HEK293 (cell line): ENCODE data around the gene CTBP2.

Experiments
- CTCF ChIA-PET: fragments of 350-600 bp; formaldehyde crosslinking; extraction: SDS; loops from one replicate; lab custom pipeline; 2021; ENCODE audit warnings: antibody characterized with exemption; lab: Yijun Ruan, JAX
- POLR2A ChIA-PET: fragments of 300-600 bp; formaldehyde crosslinking; extraction: SDS; loops from one replicate; lab custom pipeline; 2020; ENCODE audit warnings: antibody characterized with exemption, inconsistent platforms; lab: Yijun Ruan, JAX
- H3K27ac ChIP-seq: fragments of 200-500 bp; sonication (Bioruptor generic); 2 replicates; pipeline ENCODE4 v1.5.1; 2014; ENCODE audit warnings: low read depth, low read length, control low read depth, inconsistent platforms; ENCODE audit errors: extremely low read depth
- H3K36me3 ChIP-seq, 2 experiments: fragments of 200-500 bp in 1 of 2; sonication (Bioruptor generic) in 1 of 2; 1 replicate in 1 of 2; 2 replicates in 1 of 2; pipeline ENCODE4 v1.5.1; 2014 to 2017; ENCODE audit warnings: inconsistent platforms in 2 of 2, low read length in 2 of 2; ENCODE audit not compliant: control insufficient read depth in 2 of 2, insufficient read depth in 1 of 2
- H3K4me1 ChIP-seq: fragments of 200-500 bp; sonication (Bioruptor generic); 2 replicates; pipeline ENCODE4 v1.5.1; 2014; ENCODE audit warnings: mild to moderate bottlenecking, low read length, inconsistent platforms; ENCODE audit not compliant: control insufficient read depth, insufficient read depth
- H3K4me3 ChIP-seq: 2 replicates; pipeline ENCODE4 v1.5.1; 2011; ENCODE audit warnings: low read depth, mild to moderate bottlenecking, control low read depth, low read length, moderate library complexity
- H3K9me3 ChIP-seq: fragments of 200-500 bp; sonication (Bioruptor generic); 2 replicates; pipeline ENCODE4 v1.5.1; 2014; ENCODE audit warnings: low read depth, low read length, inconsistent platforms; ENCODE audit not compliant: control insufficient read depth, insufficient read depth
- FEZF1 ChIP-seq: fragments of 450-650 bp; formaldehyde crosslinking; IDR thresholded peaks from 2 replicates; pipeline ENCODE4 v1.5.1; 2016; ENCODE audit warnings: missing biosample characterization, missing genetic modification characterization
- IKZF3 ChIP-seq: fragments of 450-650 bp; IDR thresholded peaks from 2 replicates; pipeline ENCODE4 v1.5.0; 2018; ENCODE audit warnings: missing biosample characterization, mild to moderate bottlenecking, missing genetic modification characterization, moderate library complexity
- KLF8 ChIP-seq: fragments of 450-650 bp; formaldehyde crosslinking; IDR thresholded peaks from 2 replicates; pipeline ENCODE4 v1.5.1; 2016; ENCODE audit warnings: missing biosample characterization, missing genetic modification characterization
- MZF1 ChIP-seq: fragments of 450-650 bp; formaldehyde crosslinking; IDR thresholded peaks from 2 replicates; pipeline ENCODE4 v1.5.1; 2017; ENCODE audit warnings: missing biosample characterization, missing genetic modification characterization, borderline replicate concordance
- ZBTB20 ChIP-seq: fragments of 450-650 bp; formaldehyde crosslinking; IDR thresholded peaks from 2 replicates; pipeline ENCODE4 v1.5.1; 2016; ENCODE audit warnings: missing biosample characterization, missing genetic modification characterization
- ZBTB6 ChIP-seq: fragments of 450-650 bp; formaldehyde crosslinking; IDR thresholded peaks from 2 replicates; pipeline ENCODE4 v1.5.1; 2017; ENCODE audit warnings: missing biosample characterization, missing genetic modification characterization
- ZFHX2 ChIP-seq: fragments of 450-650 bp; formaldehyde crosslinking; conservative IDR thresholded peaks from 2 replicates; pipeline ENCODE4 v1.5.1; 2016; ENCODE audit warnings: missing biosample characterization, missing genetic modification characterization
- ZNF138 ChIP-seq: fragments of 450-650 bp; formaldehyde crosslinking; IDR thresholded peaks from 2 replicates; pipeline ENCODE4 v1.5.1; 2016; ENCODE audit warnings: missing biosample characterization, missing genetic modification characterization, borderline replicate concordance
- ZNF157 ChIP-seq: fragments of 450-650 bp; formaldehyde crosslinking; IDR thresholded peaks from 2 replicates; pipeline ENCODE4 v1.5.1; 2016; ENCODE audit warnings: missing biosample characterization, missing genetic modification characterization
- ZNF248 ChIP-seq: fragments of 450-650 bp; formaldehyde crosslinking; IDR thresholded peaks from 2 replicates; pipeline ENCODE4 v1.5.1; 2017; ENCODE audit warnings: missing biosample characterization, missing genetic modification characterization
- ZNF26 ChIP-seq: fragments of 450-650 bp; formaldehyde crosslinking; IDR thresholded peaks from 2 replicates; pipeline ENCODE4 v1.5.1; 2016; ENCODE audit warnings: missing biosample characterization, missing genetic modification characterization
- ZNF324 ChIP-seq: fragments of 450-650 bp; formaldehyde crosslinking; IDR thresholded peaks from 2 replicates; pipeline ENCODE4 v1.5.1; 2016; ENCODE audit warnings: missing biosample characterization, missing genetic modification characterization
- ZNF548 ChIP-seq: fragments of 450-650 bp; formaldehyde crosslinking; IDR thresholded peaks from 2 replicates; pipeline ENCODE4 v1.5.1; 2016; ENCODE audit warnings: missing biosample characterization, missing genetic modification characterization
- ZNF692 ChIP-seq: fragments of 450-650 bp; formaldehyde crosslinking; IDR thresholded peaks from 2 replicates; pipeline ENCODE4 v1.5.1; 2016; ENCODE audit warnings: missing biosample characterization, missing genetic modification characterization
- ZSCAN16 ChIP-seq: fragments of 450-650 bp; formaldehyde crosslinking; IDR thresholded peaks from 2 replicates; pipeline ENCODE4 v1.5.1; 2016; ENCODE audit warnings: missing biosample characterization, missing genetic modification characterization
- ZSCAN4 ChIP-seq: fragments of 450-650 bp; formaldehyde crosslinking; IDR thresholded peaks from 2 replicates; pipeline ENCODE4 v1.5.1; 2017; ENCODE audit warnings: missing biosample characterization, missing genetic modification characterization

Gene CTBP2

GRCh38 chr10:125147971-125148439 is 12.4 kb downstream of the CTBP2 start:
- Histone ChIP-seq H3K4me1 (peaks cover 45% of the 10 kb centered on the region), H3K36me3 (peaks cover 0 to 31% of the 10 kb centered on the region in 2 experiments; a peak in 1 of 3 replicates)
- TF ChIP-seq ZSCAN4 (tag by site-specific recombination) (no peak), ZNF324 (tag by site-specific recombination) (0 out of 2 replicates have a peak, but pooled peaks have one; percentile 14), ZBTB20 (tag by site-specific recombination) (peak; percentile 64; the same call in 1 of the 2 replicates), ZSCAN16 (tag by site-specific recombination) (no peak), MZF1 (no peak), ZNF248 (tag by site-specific recombination) (no peak), FEZF1 (tag by site-specific recombination) (peak; percentile 66), ZNF692 (tag by site-specific recombination) (peak; percentile 62), IKZF3 (tag by site-specific recombination) (no peak), KLF8 (tag by site-specific recombination) (no peak), ZNF157 (no peak)
- TF ChIP-seq, all 188 proteins: peak for 4
- H3K9me3 ChIP-seq = no peaks in the 10 kb centered on the region
- no peak overlapping the region for H3K4me3 ChIP-seq
- peak overlapping the region; percentile 8; the same call in 1 of the 2 replicates for H3K27ac ChIP-seq
- ChIA-PET CTCF (interaction anchor here (0.8 kb wide), 1 partner anchor 481 kb away, joined by 3 read pairs; no protein-coding TSS in a partner anchor), POLR2A (interaction anchor here (2.5 kb wide), 1 partner anchor 13 kb away, joined by 14 read pairs; the partner anchor contains the start of gene CTBP2)

- Histone ChIP-seq H3K9me3 (no peaks in the 10 kb centered on the region), H3K4me1 (peaks cover 41% of the 10 kb centered on the region), H3K36me3 (peaks cover 0 to 28% of the 10 kb centered on the region in 2 experiments; a peak in 1 of 3 replicates), H3K27ac (0 out of 2 replicates have a peak overlapping the region, but pooled peaks have one; percentile 8), H3K4me3 (no peak overlapping the region)
- TF ChIP-seq ZNF138 (no peak), ZBTB6 (no peak), ZNF548 (no peak)
- POLR2A ChIA-PET = interaction anchor here (2.5 kb wide), 1 partner anchor 14 kb away, joined by 14 read pairs; the partner anchor contains the start of gene CTBP2
- CTCF ChIA-PET = no interaction called here
Observed at GRCh38 chr10:125146791-125147579, 13.4 kb downstream of the CTBP2 start.

GRCh38 chr10:125145636-125146035 is 14.7 kb downstream of the CTBP2 start:
- POLR2A ChIA-PET = interaction anchor here (0.8 kb wide), 1 partner anchor 15 kb away, joined by 4 read pairs; the partner anchor contains the start of gene CTBP2
- TF ChIP-seq ZFHX2 = peak; percentile 13; the same call in 1 of the 2 replicates
- no peak for TF ChIP-seq ZSCAN4 (tag by site-specific recombination)
- TF ChIP-seq ZNF26 = peak; percentile 58; the same call in 1 of the 2 replicates
- TF ChIP-seq, all 188 proteins: peak for 2
- CTCF ChIA-PET = interaction anchor here (0.7 to 1.3 kb wide), 4 partner anchors 10 to 97 kb away, joined by 3 to 7 read pairs (median 3); no protein-coding TSS in a partner anchor
- peaks cover 41% of the 10 kb centered on the region for H3K4me1 ChIP-seq
- H3K36me3 ChIP-seq = peaks cover 0 to 24% of the 10 kb centered on the region in 2 experiments; a peak in 1 of 3 replicates
- no peaks in the 10 kb centered on the region for H3K9me3 ChIP-seq
- no peak overlapping the region for H3K4me3 ChIP-seq
- H3K27ac ChIP-seq = no peak overlapping the region
